ENCODE results near the gene ZNF208. TPM values are rescaled to one million over a fixed set of nuclear protein-coding genes. Genes with fewer than 3 reads are reported as not detected.
"Not testable (repeated sequence)": the region's sequence is repeated elsewhere in the genome, so short reads cannot be mapped to it uniquely, and the experiment has no call there.

Gene ZNF208
- polyA plus RNA-seq, 1 donor from 2014 or later, result 1.1 TPM

DNA sequence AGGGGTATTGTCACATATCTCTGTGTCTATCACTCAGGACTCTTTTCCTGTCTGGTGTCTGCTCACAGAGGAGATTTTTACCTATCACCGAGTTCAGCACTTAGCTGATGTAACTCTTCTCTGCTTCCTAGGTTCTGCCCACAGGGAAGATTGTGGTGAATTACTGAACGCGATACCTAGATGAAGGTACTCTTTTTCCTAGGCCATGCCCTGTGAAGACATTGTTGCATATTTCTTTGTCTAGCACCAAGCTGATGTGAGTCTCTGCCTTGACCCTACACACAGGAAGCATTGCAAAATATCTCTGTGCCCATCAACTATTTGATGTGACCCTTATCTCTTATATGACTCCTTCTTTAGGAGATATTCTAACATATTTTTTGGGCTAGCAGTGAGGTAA, 102.7 kb downstream of the ZNF208 start:
- Mint-ChIP-seq H3K4me1 (no peaks in the 10 kb centered on the region), H3K36me3 (no peaks in the 10 kb centered on the region), H3K9me3 (peaks cover 6 to 43% (median 8%) of the 10 kb centered on the region in 3 donors), H3K27ac (no peak overlapping the region), H3K4me3 (no peak overlapping the region), H3K27me3 (no peaks in the 10 kb centered on the region)

DNA sequence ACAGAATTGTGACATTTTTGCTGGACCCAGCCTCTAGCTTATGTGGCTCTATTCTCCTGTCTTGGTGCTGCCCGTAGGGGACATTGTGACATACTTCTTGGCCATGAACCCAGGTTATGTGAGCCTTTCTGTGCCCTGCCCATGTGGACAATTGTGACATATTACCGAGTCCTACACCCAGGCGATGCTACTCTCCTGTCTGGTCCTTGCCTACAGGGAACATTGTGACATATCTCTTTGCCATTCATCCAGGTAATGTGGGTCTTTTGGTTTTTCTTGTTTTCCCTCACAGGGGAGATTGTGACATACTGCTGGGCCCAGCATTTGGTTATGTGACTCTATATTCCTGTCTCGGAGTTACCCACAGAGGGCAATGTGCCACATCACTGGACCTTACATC, 103.2 kb downstream of the ZNF208 start:
- H3K9me3 Mint-ChIP-seq, result peaks cover 8 to 38% (median 9%) of the 10 kb centered on the region in 3 donors
- H3K4me1 Mint-ChIP-seq, result no peaks in the 10 kb centered on the region
- H3K27ac Mint-ChIP-seq, result no peak overlapping the region
- H3K27me3 Mint-ChIP-seq, result no peaks in the 10 kb centered on the region
- no peak overlapping the region for H3K4me3 Mint-ChIP-seq
- H3K36me3 Mint-ChIP-seq, result no peaks in the 10 kb centered on the region

DNA sequence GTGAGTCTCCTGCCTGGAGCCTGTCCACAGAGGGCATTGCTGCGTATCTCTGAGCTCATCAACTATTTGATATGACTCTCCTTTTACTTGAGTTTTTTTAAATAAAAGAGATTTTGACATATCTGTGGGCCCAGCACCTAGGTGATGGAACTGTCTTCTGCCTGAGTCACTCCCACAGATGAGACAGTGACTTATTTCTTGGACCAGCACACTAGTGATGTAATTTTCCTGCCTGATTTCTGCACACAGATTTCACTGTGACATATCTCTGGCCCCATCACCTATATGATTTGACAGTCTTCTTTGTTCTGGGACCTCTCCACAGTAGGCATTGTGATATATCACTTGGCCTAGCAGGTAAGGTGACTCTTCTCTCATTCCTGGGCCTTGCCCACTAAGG, 108.2 kb downstream of the ZNF208 start:
- Mint-ChIP-seq H3K9me3 (peaks cover 9 to 28% (median 15%) of the 10 kb centered on the region in 3 donors), H3K27ac (no peak overlapping the region), H3K4me1 (no peaks in the 10 kb centered on the region), H3K4me3 (no peak overlapping the region), H3K27me3 (no peaks in the 10 kb centered on the region), H3K36me3 (no peaks in the 10 kb centered on the region)

GRCh38 chr19:21901861-21902260, 108.9 kb downstream of the ZNF208 start:
- no peaks in the 10 kb centered on the region for H3K4me1 Mint-ChIP-seq
- H3K27me3 Mint-ChIP-seq, result no peaks in the 10 kb centered on the region
- H3K27ac Mint-ChIP-seq, result no peak overlapping the region
- H3K4me3 Mint-ChIP-seq, result peak overlapping the region in 1 of 4 donors; percentile 67
- no peaks in the 10 kb centered on the region for H3K36me3 Mint-ChIP-seq
- peaks cover 9 to 28% (median 20%) of the 10 kb centered on the region in 3 donors for H3K9me3 Mint-ChIP-seq

GRCh38 chr19:21900401-21900800, 110.3 kb downstream of the ZNF208 start:
- H3K36me3 Mint-ChIP-seq, result peaks cover 2% of the 10 kb centered on the region
- no peak overlapping the region for H3K27ac Mint-ChIP-seq
- no peaks in the 10 kb centered on the region for H3K27me3 Mint-ChIP-seq
- peaks cover 8 to 25% (median 25%) of the 10 kb centered on the region in 3 donors for H3K9me3 Mint-ChIP-seq
- no peaks in the 10 kb centered on the region for H3K4me1 Mint-ChIP-seq
- no peak overlapping the region for H3K4me3 Mint-ChIP-seq

DNA sequence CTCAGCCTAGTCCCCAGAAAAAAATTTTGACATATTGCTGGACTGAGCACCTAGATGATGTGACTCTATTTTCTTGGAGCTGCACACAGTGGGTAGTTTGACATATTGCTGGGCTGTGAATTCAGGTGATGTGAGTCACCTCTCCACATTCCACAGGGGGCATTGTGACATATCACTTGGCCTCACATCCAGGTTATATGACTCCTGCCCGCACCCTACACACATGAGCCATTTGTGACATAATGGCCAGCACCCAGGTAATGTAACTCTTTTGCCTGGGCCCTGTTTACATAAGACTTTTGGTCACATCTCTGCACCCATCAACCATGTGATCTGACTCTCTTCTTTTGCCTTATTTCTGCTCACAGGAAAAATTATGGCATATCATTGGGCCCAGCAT, 119.7 kb downstream of the ZNF208 start:
- Mint-ChIP-seq H3K27me3 (no peaks in the 10 kb centered on the region), H3K4me3 (no peak overlapping the region), H3K4me1 (no peaks in the 10 kb centered on the region), H3K9me3 (peaks cover 3 to 11% (median 7%) of the 10 kb centered on the region in 3 donors), H3K27ac (no peak overlapping the region), H3K36me3 (peaks cover 2% of the 10 kb centered on the region)

GRCh38 chr19:21890017-21890416, 120.7 kb downstream of the ZNF208 start:
- H3K36me3 Mint-ChIP-seq, H3K27me3 Mint-ChIP-seq, H3K27ac Mint-ChIP-seq: not testable (repeated sequence)

GRCh38 chr19:21885516-21885915, 125.2 kb downstream of the ZNF208 start:
- H3K9me3 Mint-ChIP-seq, H3K27ac Mint-ChIP-seq: not testable (repeated sequence)

More at GRCh38 chr19:21890017-21890416, 120.7 kb downstream of the ZNF208 start:
- H3K4me1 Mint-ChIP-seq, H3K9me3 Mint-ChIP-seq, H3K4me3 Mint-ChIP-seq: not testable (repeated sequence)

DNA sequence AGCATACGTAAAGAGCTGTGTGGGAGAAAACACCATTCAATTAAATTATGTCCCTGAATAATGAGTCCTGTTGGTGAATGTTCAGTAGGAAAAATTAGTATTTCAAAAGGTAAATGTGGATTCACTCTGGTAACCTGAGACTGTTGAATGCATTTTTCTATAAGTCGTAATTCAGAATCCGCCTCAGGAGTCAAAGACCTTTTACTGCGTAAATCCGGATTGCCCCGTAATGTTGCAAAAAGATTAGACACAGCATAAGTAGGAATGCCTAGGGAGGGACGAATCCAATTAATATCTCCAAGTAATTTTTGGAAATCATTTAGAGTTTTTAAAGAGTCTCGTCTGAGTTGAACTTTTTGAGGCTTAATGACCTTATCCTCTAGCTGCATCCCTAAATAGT, 126.0 kb downstream of the ZNF208 start:
- H3K4me3 Mint-ChIP-seq, H3K27me3 Mint-ChIP-seq, H3K27ac Mint-ChIP-seq, H3K36me3 Mint-ChIP-seq, H3K9me3 Mint-ChIP-seq, H3K4me1 Mint-ChIP-seq: not testable (repeated sequence)

More at GRCh38 chr19:21885516-21885915, 125.2 kb downstream of the ZNF208 start:
- H3K27me3 Mint-ChIP-seq, H3K4me3 Mint-ChIP-seq, H3K4me1 Mint-ChIP-seq, H3K36me3 Mint-ChIP-seq: not testable (repeated sequence)

GRCh38 chr19:21883516-21883915, 127.2 kb downstream of the ZNF208 start:
- no peak overlapping the region for H3K4me3 Mint-ChIP-seq
- H3K36me3 Mint-ChIP-seq, result no peaks in the 10 kb centered on the region
- no peaks in the 10 kb centered on the region for H3K4me1 Mint-ChIP-seq
- peaks cover 0 to 5% (median 0%) of the 10 kb centered on the region in 3 donors for H3K9me3 Mint-ChIP-seq
- H3K27me3 Mint-ChIP-seq, result no peaks in the 10 kb centered on the region
- H3K27ac Mint-ChIP-seq, result no peak overlapping the region

Other genes starting within 250 kb of the ZNF208 start
- gene ZNF100, start 243.4 kb downstream of the ZNF208 start, polyA plus RNA-seq, result 14.4 TPM
- gene ZNF43, start 174.8 kb downstream of the ZNF208 start, polyA plus RNA-seq, result 17.0 TPM
- 4.2 TPM for gene ZNF257, start 41.5 kb upstream of the ZNF208 start, polyA plus RNA-seq
- not detected for gene ZNF676, start 186.0 kb upstream of the ZNF208 start, polyA plus RNA-seq

All from IgD-negative memory B cell (primary cell).